HG02943 (cell line): ENCODE measurements around the gene CLK2.
"Not testable (repeated sequence)": the region's sequence is repeated elsewhere in the genome, so short reads cannot be mapped to it uniquely, and the experiment has no call there.

Experiments used
- ATAC-seq: cut with Tn5 transposase; IDR thresholded peaks from one replicate; pipeline ENCODE4 v1.9.1; 2021; ENCODE audit warnings: mild to moderate bottlenecking, low read depth, moderate library complexity; ENCODE audit not compliant: unreplicated experiment

CLK2 gene

GRCh38 chr1:155218854-155219591 lies 54.3 kb downstream of the CLK2 start:
- ATAC-seq: no peak

GRCh38 chr1:155214702-155215101 lies 58.6 kb downstream of the CLK2 start:
- not testable (repeated sequence) for ATAC-seq
